Measurements from ENCODE around the gene BLCAP. TPM values are rescaled to one million over a fixed set of nuclear protein-coding genes. Genes with fewer than 3 reads are reported as not detected.

The BLCAP gene
- total RNA-seq, 1 donor from 2014 or later: 90.3 TPM

DNA sequence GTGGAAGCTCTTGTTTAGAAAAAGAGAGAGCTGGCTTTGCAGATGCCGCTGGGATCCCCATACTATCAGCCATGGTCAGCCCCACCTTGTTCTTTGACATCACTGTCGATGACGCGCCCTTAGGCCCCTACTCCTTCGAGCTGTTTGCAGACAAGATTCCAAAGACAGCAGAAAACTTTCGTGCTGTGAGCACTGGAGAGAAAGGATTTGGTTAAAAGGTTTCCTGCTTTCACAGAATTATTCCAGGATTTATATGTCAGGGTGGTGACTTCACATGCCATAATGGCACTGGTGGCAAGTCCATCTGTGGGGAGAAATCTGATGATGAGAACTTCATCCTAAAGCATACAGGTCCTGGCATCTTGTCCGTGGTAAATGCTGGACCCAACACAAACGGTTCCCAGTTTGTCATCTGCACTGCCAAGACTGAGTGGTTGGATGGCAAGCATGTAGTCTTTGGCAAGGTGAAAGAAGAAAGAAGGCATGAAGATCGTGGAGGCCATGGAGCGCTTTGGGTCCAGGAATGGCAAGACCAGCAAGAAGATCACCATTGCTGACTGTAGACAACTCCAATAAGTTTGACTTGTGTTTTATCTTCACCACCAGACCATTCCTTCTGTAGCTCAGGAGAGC is 2.4 kb upstream of the BLCAP start:
- no peak for DNase-seq (ENCODE audit: low spot score)

DNA sequence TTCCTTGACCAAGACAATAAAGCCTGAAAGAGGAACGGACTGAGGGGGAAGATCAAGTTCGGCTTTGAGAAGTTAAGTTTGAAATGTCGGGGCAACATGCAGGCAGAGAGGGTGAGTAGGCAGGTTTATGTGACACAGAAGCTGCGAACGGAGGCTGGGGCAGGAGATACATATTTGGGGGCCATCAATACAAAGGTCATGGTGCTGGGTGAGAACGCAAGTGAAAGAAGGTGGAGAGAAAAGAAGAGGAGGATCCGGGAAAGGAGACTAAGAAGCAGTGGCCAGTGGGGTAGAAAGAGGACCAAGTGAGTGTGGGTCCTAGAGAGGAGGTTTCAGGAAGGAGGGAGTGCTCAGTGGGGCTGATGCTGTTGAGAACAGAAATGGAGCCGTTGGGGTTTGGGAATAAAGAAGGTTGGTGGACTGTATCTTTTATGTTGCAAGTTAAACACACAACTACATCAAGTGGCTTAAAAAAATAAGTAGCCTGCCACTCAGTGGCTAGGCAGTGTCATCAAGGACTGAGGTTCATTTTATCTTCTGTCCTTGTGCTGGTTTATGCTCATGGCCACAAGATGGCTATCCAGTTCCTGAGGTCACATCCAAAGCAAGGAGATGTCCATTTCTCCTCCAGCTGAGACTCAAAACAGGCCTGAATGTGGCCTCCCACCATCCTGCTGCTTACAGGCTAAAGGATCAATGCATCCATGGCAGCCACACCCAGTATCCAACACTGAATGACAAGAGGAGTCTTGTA is 1.7 kb upstream of the BLCAP start:
- no peak for DNase-seq (ENCODE audit: low spot score)

DNA sequence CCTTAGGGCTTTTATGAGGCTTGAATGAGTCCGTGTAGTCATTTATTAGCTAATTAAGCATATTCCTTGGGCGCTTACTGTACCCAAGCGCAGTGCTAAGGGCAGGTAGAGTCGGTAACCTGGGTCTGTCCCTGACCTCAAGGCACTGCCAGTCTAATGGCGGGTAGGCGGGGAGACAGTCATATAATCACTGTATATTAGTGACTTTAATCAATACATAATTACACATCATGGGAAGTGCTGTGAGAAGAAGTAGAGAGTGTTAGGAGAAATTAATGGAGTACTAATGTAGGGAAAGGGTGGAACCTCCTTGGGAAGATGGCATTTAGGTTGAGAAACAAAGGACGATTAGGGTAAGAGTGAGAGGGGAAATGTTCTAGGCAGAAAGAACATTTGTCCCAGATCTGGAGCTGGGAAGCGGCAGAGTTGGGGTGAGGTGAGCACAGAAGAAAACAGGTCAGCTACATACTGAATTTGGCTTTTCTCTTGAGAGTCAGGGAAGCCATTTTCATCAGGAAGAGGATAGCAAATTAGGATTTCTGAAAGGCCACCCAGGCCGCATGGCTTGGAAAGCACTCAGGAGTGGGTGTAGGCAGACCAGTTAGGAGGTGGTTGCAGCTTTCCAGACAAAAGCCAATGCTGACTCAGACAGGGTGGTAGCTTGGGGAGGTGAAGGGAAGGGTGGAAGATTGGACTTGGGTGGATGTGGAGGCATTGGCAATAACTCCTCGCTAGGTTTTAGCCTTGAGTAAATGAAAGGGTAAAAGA is 954 bp upstream of the BLCAP start:
- no peak for DNase-seq (ENCODE audit: low spot score)

DNA sequence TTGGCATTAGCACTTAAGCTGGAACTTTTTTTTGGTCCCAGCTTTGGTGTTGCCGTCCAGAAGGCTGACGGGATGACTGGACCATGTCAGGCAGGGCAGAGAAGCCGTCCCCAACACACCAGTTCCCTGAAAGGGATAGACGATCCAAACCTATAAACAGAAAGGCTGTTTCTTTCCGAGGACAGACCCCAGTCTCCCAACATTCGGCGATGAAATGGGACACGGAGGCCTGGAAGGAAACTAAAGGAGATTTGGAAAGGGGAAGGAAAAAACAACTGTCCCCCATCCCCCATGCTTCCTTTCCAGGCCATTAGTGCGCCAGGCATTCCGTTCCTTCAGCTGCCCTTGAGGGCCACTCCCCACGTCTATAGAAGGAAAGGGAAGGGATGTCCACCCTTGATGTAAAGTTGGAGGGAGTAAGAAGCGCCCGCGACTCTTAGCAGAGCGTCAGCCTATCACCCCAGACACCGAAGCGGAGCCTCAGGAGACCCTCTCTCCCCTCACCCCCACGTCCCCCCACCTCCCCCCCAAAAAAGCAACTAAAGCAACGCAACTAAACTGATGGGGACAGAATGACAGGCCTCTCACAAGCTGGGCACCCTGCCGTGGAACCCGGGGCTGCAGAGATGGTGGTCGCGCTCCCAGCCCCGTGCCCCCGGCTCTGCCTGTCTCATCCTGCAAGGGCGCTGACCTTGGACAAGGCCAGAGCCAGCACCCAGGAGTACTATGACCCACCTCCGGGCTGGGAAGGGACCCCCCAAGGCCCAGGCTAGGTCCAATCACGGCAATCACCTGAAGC is 638 bp downstream of the BLCAP start:
- DNase-seq (ENCODE audit: low spot score): no peak

DNA sequence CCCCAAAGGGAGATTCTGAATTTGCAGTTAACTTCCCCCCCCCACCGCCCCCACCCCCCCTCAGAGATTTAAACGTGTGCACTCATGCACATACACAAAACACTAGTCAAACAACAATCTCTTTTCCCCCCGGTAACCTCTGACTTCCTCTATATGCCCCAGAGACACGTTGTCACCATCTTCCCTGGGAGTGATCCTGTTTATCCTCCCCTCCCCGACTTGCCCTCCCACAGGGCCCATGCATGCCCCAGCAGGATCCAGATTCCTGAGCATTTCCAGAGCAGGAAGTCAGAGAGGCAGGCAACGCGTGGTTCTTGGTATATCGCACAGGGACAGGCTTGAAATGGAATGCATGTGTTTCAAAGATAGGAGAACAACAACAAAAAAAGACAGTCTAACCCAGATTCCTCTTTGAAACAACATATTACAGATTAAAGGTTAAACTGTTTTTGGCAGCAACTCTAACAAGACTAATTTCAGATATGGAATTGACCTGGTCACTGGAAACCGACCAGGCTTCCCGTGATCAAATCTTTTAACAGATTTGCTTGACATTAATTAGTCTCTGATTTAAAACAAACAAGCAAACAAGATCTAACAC is 1.3 kb downstream of the BLCAP start:
- no peak for DNase-seq (ENCODE audit: low spot score)

DNA sequence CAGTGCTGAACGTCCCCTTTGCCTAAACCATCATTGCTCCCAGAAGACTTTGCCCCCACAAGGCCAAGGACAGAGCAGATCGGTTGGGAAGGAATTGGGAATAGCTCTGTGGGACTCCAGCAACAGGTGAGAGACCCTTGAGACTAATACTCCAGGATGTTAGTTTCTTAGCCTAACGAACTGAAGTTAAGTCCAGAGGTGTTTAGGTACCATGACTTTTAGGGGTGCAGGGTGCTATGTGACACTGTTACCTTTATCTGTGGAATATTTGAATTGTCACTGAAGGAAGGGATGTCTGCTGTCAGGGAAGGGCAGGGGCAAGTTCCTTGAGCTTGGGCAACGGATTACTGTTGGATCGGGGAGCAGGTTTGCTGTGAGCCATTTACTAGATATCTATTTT is 1.9 kb downstream of the BLCAP start:
- DNase-seq (ENCODE audit: low spot score): no peak

DNA sequence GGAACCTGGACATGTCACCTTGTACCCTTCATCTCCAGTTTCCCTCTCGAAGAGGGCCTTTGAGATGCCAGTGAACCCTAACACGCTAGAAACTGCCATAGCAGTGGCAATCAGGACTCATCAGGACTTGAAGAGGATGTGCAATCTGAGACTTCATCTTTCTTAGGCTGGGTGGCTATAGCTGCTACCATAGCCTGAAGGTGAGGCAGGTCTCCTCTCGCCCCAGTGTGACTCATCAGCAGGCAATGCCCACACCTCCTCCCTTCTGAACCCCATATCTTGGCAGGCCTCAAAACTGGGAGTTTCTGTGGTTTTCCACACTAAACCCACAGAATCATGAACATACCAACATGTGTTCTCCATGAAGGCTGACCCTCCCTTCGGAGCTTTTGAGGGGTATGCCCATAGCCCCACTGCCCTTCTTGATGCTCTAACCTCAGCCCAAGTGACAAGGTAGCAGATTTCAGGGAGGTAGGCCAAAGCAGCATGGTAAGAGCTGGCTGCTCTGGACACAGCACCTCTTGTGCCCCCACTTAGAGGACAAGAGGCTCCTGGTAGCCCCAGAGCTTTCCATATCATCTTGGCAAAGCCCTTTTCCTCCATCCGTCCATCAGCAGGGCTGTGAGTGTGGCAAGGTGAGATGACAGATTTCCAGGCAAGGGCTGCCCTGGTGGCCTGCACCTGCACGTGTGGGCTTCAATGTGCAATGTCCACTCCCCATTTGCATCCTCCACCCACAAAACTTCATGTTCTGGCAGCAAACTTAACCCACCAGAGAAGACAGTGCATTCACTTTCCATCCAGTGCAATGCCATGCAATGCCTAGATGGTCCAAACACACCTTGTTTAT is 2.6 kb downstream of the BLCAP start:
- no peak for DNase-seq (ENCODE audit: low spot score)

DNA sequence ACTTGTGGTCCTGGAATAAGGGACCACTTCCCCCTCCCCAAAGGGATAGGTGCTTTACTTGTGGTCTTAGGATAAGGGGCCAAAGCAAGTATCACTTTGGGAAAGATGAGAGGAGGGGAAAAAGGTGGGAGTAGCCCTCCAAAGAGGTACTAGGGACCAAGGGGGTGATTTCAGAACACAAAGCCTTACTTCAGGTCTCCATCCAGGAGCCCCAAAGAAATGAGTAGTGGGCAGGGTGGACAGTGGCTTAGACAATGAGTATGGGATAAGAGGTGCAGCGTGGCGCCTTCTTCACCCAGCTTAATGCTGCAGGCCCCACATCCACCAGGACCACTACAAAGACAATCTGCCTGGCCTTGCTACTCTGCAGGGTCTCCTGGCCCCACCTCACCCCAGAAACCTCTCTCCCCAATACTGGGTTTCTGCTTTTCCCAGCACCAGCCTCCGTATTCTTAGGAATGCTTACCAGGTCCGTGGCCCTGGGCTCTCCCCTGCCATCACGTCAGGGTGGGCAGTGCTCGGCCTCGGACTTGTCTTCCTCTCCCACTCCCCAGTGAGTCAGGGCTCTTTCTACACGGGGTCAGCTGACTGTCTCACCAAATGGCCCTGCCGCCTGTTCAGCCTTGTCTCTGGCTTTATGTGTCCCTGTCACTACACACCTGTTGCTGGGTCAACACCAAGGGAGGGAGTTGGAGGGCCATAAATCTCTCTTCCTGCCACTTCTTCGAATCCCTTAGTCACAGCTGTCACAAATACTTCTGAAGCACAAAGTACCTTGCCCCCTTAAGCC is 3.6 kb downstream of the BLCAP start:
- no peak for DNase-seq (ENCODE audit: low spot score)

DNA sequence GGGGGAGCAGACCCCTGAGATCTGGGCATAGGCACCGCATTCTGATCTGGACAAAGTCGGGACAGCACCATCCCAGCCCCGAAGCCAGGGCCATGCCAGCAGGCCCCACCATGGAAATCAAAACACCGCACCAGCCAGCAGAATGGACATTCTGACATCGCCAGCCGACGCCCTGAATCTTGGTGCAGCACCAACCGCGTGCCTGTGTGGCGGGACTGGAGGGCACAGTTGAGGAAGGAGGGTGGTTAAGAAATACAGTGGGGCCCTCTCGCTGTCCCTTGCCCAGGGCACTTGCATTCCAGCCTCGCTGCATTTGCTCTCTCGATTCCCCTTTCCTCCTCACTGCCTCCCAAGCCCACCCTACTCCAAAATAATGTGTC is 4.7 kb downstream of the BLCAP start:
- DNase-seq (ENCODE audit: low spot score): no peak

DNA sequence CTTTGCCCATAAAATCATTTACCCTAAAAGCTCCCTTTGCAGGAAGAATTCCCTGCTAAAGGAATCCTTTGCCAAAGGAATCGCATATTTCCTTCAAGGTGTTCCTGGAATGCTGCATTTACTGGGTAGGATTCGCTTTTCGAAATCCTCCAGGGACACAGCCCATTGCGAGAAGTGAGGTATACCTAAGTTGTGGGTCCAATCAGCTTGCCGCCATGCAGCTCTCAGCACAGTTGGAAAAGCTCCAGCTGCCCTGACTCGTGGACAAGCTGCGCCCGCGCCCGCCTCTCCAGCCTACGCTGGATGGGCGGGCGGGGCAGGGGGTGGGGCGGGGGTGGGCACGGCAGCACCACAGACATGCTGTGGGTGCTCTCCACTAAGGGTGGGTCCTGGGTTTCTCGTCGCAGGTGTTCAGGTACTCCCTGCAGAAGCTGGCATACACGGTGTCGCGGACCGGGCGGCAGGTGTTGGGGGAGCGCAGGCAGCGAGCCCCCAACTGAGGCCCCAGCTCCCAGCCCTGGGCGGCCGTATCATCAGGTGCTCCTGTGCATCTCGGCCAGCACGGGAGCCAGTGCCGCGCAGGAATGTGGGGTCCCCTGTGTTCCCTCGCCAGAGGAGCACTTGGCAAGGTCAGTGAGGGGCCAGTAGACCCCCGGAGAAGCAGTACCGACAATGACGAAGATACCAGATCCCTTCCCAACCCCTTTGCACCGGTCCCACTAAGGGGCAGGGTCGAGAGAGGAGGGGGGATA is 5.2 kb downstream of the BLCAP start:
- DNase-seq (ENCODE audit: low spot score): peak; percentile 60

DNA sequence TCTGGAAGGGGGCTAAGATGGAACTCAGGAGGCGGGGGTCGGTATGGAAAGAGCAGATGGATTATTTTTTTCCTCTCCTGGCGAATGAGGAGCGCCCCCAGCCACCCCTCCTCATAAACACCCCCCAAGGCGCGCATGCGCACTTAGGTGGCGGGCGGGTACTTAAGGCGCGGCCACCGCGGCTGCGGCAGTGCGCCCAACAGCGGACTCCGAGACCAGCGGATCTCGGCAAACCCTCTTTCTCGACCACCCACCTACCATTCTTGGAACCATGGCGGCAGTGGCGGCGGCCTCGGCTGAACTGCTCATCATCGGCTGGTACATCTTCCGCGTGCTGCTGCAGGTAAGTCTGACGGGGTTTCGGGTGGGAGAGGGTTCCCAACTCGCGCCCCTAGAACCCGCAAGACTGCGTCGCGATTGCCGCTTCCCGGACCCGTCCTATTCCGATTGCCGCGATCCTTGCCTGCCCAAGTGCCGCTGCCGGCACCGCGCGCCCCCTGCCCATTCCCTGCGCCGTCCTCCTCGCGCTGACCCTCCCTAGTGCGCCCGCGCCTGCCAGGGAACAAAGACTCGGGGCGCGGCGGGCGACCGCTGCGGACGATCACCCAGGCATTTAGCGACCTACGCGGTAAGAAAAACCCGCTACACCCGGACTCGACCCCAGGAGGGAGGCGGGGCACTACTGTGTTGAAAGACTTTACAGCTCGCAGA is 6.5 kb downstream of the BLCAP start, which contains the start of gene NNAT:
NNAT (plus strand) TSS at position 190 of the 711 bp plus-strand sequence; CDS start at position 272, 82 bp downstream.
- DNase-seq (ENCODE audit: low spot score): no peak

DNA sequence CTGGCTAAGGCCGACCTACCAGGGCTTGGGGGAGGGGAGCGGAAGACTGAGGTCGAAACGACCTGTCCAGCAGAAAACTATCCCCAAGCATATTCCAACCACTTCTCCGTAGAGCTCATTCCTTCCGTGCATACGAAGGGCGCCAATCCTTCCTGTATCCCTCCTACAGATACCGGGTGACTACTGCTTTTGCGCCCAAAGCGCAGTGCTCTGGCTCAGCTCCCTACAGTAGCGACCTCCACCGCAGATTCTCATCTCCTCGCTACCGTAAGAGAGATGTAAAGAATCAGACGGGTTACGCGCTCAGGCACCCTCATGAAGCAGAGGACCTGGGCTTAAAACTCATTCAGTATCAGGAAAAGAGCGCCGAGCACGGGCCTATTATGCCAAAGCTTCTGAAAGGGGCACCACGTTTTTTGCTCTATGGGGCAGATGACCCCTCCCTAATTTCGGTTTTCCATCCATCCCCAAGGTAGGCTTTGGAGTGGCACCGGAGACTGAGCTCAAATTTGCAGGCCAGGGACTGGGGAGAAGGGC is 7.2 kb downstream of the BLCAP start:
- DNase-seq (ENCODE audit: low spot score): no peak

DNA sequence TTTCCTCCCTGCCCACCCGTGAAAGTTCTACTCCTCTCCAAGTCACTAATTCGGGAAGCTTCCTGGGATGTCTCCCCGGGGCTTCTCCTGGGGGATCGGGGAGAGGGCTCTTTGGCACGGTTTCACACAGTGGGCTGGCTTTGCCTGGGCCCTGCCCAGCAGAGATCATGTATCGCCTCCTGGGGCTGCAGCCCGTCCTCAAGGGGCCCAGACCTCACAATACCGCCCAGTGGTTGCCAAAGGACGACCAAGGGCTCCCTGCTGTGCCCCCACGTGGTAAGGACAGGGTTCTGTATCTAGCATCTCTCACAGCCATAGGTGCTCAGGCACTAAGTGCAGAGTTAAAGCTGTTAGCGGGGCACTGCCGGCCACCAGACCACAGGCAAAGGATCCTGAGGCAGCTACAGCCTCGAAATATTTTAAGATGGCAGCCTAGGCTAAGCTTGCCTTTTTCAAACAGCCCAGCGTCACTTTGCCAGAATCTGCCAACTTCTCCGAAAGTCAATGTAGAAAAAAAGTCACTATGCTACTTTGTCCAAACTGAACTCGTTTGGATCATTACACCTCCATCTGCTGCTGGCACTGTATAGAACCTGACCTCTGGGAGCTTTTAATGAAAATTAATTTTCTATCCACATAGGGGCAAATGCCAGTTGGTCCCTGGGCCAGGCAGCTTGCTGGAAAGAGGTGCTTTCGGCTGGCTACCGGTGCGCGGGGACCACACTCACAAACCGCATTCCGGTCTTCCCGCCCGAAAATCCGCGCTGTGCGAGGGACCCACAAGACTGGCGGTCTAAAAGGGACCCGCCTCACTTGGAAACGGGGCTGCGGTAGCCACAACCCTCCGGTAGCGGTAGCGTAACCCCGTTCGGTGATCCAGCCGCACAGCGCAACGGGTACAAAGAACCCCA is 7.9 kb downstream of the BLCAP start:
- DNase-seq (ENCODE audit: low spot score): no peak

DNA sequence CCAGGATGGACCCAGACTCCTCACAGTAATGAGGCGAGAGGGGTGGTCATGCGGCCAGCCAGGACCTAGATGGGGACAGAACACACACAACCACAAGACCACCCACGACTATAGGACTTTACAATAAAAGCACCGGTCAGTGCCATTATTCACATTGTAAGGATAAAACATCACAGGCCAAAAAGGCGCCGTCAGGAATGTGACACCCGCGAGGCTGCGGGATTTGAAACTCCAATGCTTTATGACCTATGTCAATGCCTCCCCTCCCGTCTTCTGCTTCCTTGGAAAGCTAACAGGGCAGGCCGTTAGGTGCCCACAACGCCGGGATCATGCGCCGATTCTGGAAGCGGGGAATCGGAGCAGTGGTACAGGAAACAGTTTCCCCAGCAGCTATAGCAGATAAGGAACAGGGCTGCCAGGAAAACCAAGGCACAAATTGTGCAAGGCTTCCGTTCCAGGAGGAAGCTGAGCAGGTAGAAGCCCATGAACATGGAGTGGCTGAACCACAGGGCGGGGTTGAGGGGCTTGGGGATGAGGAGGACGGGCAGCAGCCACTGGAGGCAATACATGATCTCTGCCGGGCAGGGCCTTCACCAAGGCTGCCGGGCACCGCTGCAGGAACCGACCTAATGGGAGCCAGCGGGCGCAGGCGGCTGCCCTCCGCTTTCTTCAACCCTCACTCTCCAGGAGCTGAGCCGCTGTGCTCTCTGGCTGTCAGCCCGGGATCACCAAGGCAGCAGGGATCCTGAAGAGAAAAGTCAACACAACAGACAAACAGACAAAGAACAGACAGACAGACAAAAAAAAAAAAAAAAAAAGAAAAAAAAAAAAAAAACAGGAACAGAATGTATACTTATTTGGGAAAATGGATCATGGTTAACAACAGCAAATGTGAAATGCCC is 8.8 kb downstream of the BLCAP start:
- peak; percentile 47 for DNase-seq (ENCODE audit: low spot score)

DNA sequence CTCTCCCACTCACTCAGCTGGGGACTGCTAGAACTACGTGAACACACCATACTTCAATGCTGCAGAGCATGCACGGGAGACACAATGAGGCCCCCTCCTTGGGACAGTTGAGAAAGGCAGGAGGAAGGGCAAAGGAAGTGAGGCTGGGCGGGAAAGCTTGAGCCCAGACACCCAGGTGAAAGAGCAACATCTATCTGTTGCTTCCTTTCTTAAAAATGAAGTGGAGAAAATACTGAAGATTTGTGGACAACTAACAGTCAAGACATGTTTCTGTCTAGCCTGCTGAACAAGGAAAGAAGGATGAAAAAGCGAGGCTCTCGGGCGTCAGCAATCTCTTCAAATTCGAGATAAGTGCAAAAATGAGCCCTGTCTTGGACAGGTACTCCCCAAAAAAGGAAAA is 9.6 kb downstream of the BLCAP start:
- no peak for DNase-seq (ENCODE audit: low spot score)
